Stimulated activated CD4-positive, alpha-beta T cell treated with anti-CD3 and anti-CD28 coated beads, Interleukin-1b, Interleukin-23, amount 100 ng/mL, for 4 hours (primary cell): Measurements from ENCODE around the gene CDK11A.
A peak's percentile ranks its signal among the peaks of the same experiment; 100 is the strongest.
"Not testable (repeated sequence)": the region's sequence is repeated elsewhere in the genome, so short reads cannot be mapped to it uniquely, and the experiment has no call there.

Source experiments
- DNase-seq, 2 donors: peaks; one replicate each; pipeline ENCODE4 v3.0.0-alpha.2; 2020; ENCODE audit warnings: low read depth in 2 of 2

Gene CDK11A

DNA sequence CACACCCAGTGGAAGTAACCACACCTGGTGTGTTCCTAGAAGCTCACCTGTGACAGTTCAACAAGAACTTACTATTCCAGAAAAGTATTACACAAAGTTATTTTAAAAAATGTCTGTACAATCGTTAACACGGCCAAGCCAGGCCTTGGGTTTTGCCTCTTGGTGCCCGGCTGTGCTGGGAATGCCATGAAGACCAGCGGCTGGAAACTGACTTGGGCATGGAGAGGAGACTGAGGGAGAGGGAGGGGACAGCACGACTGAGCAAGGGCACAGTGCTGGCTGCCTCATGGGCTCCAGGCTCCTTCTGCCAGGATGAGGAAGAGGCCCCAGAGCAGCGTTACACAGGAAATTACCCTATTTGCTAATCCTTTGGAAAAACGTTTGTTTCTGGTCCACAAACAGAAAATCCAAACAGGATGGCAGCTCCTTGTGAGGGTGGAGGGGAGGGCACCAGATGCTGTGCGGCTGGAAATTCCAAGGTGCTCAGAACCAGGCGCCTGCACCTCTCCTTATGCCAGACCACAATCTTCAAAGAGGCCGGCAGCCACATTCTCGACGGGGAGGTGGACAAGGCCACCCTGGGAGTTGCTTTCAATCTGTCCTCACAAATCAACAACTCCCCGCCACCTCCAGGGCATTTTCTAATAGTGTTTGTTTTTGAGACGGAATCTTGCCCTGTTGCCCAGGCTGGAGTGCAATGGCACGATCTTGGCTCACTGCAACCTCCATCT, 61.2 kb downstream of the CDK11A start:
- not testable (repeated sequence) for DNase-seq

DNA sequence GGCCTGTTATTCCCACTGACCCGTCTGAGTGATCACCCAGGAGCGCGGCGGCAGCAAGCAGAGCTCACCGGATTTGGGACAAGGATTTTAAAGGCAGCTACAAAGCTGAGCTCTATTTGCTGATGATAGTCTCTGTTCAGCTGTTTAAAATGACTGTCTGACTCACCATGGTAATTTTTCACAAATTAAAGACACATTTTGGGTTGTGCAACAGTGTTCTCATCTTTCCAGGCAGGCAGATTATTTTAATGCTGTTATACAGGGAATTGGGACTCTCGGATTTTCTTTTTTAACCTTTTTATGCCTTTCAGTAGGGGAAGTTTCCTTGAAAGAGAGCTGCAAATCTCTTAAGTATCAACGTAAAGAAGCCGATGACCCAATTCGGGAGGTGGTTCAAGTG, 61.8 kb downstream of the CDK11A start:
- not testable (repeated sequence) for DNase-seq

DNA sequence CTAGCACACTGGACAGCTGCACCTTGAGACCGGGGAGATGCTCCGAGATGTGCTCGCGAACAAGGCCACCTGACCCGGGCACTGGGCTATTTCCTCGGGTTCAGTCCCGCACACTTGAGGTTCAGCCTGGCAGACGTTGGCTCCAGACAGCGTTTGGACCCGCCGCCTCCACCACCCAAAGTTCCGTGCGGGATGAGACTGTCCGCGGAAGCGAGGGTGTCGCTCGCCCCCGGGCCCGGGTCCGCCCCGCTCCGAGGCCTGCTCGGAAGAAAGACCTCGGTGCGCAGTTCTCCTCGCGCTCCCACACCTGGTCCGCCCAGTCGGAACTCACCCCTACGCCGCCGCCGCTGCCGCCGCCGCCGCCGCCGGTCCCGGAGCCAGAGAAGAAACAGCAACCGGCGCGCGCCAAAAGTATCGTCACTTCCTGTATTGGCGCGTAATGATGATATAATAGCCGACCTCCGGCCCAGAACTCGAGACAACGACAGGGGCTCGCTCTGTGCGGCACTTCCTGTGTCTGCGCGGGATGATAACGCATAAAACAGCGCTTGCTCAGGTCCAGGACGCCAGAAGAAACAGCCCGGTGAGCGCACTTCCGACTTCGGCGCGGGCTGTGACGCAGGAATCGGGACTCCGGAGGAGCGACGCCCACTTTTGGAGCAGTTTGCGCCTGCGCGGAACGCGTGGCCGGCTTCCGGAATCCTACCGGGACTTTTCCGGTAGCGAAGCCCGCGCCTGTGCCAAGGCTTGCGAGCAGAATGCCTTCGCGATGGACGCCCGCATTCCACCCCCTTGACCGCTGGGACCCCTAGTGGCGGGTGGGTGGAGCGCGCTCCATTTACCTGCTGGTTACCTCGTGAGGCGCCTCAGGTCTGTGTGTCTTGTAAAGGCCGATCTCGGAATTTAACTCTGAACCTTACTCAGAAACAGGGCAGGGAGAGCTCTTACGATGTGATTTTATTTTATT, 65.3 kb downstream of the CDK11A start, which contains the start of gene CDK11B:
Gene CDK11B, minus strand, starts transcription at position 422 of the 967 bp plus-strand sequence. CDS start 1,519 bp downstream, outside the sequence.
- peak; percentile 91 to 96 for DNase-seq
